Trophoblast cell (in vitro differentiated cells and primary cell): ENCODE measurements around the gene TSPAN5.

Source experiments
- DNase-seq, 2 donors: peaks; one replicate each; pipeline ENCODE4 v3.0.0-alpha.2; 2016
- H2AFZ ChIP-seq: 2 replicates; pipeline ENCODE4 v1.6.1; 2013; ENCODE audit warnings: low read length, moderate library complexity, mild to moderate bottlenecking; ENCODE audit not compliant: insufficient read depth, poor library complexity
- H2AK5ac ChIP-seq: 2 replicates; pipeline ENCODE4 v1.6.1; 2013; ENCODE audit warnings: mild to moderate bottlenecking, low read length
- H2BK120ac ChIP-seq: 2 replicates; pipeline ENCODE4 v1.6.1; 2013; ENCODE audit warnings: low read length, mild to moderate bottlenecking, moderate library complexity; ENCODE audit not compliant: insufficient read depth, poor library complexity
- H2BK12ac ChIP-seq: 2 replicates; pipeline ENCODE4 v1.6.1; 2013; ENCODE audit warnings: mild to moderate bottlenecking, low read length, moderate library complexity
- H2BK5ac ChIP-seq: 2 replicates; pipeline ENCODE4 v1.6.1; 2013; ENCODE audit warnings: low read length, low read depth, moderate library complexity, mild to moderate bottlenecking; ENCODE audit not compliant: poor library complexity
- H3K14ac ChIP-seq: 2 replicates; pipeline ENCODE4 v1.6.1; 2013; ENCODE audit warnings: mild to moderate bottlenecking, low read length
- H3K18ac ChIP-seq: 2 replicates; pipeline ENCODE4 v1.6.1; 2013; ENCODE audit warnings: mild to moderate bottlenecking, low read length
- H3K23ac ChIP-seq: 2 replicates; pipeline ENCODE4 v1.6.1; 2013; ENCODE audit warnings: low read length
- H3K27ac ChIP-seq: 2 replicates; pipeline ENCODE4 v1.5.1; 2013; ENCODE audit warnings: low read depth, mild to moderate bottlenecking, inconsistent platforms, low read length, moderate library complexity
- H3K27me3 ChIP-seq: 2 replicates; pipeline ENCODE4 v1.6.1; 2013; ENCODE audit warnings: inconsistent platforms, mild to moderate bottlenecking, low read length, moderate library complexity; ENCODE audit not compliant: insufficient read depth
- H3K36me3 ChIP-seq, 2 experiments: 1 replicate in 1 of 2; 2 replicates in 1 of 2; pipeline ENCODE4 v1.6.1; 2013; ENCODE audit warnings: low read length in 2 of 2, mild to moderate bottlenecking in 2 of 2, moderate library complexity in 1 of 2; ENCODE audit not compliant: insufficient read depth in 2 of 2, control insufficient read depth in 1 of 2
- H3K4ac ChIP-seq: 2 replicates; pipeline ENCODE4 v1.6.1; 2013; ENCODE audit warnings: low read depth, mild to moderate bottlenecking, low read length, moderate library complexity
- H3K4me1 ChIP-seq, 2 experiments: 1 replicate in 1 of 2; 2 replicates in 1 of 2; pipeline ENCODE4 v1.6.1; 2013; ENCODE audit warnings: low read length in 2 of 2, mild to moderate bottlenecking in 2 of 2, moderate library complexity in 1 of 2; ENCODE audit not compliant: insufficient read depth in 2 of 2, control insufficient read depth in 1 of 2
- H3K4me2 ChIP-seq: 2 replicates; pipeline ENCODE4 v1.6.1; 2013; ENCODE audit warnings: inconsistent platforms, mild to moderate bottlenecking, low read length, moderate library complexity
- H3K4me3 ChIP-seq: 2 replicates; pipeline ENCODE4 v1.5.1; 2013; ENCODE audit warnings: mild to moderate bottlenecking, low read depth, low read length, inconsistent platforms
- H3K79me1 ChIP-seq: one replicate; pipeline ENCODE4 v1.6.1; 2013; ENCODE audit warnings: low read length
- H3K79me2 ChIP-seq: 2 replicates; pipeline ENCODE4 v1.6.1; 2013; ENCODE audit warnings: low read length, mild to moderate bottlenecking; ENCODE audit not compliant: control insufficient read depth, insufficient read depth, poor library complexity
- H3K9ac ChIP-seq: 2 replicates; pipeline ENCODE4 v1.6.1; 2013; ENCODE audit warnings: mild to moderate bottlenecking, low read length
- H3K9me3 ChIP-seq: 2 replicates; pipeline ENCODE4 v1.6.1; 2013; ENCODE audit warnings: low read depth, mild to moderate bottlenecking, control low read depth, inconsistent platforms, low read length; ENCODE audit not compliant: insufficient read depth
- H4K12ac ChIP-seq: 2 replicates; pipeline ENCODE4 v1.6.1; 2013; ENCODE audit warnings: low read depth, mild to moderate bottlenecking, low read length, moderate library complexity
- H4K8ac ChIP-seq: 2 replicates; pipeline ENCODE4 v1.6.1; 2013; ENCODE audit warnings: low read depth, mild to moderate bottlenecking, low read length, moderate library complexity
- H4K91ac ChIP-seq: one replicate; pipeline ENCODE4 v1.6.1; 2013; ENCODE audit warnings: low read depth, mild to moderate bottlenecking, low read length, moderate library complexity
- WGBS: extraction: QIAGEN DNeasy Blood & Tissue Kit; methylation state at CpG from one replicate; pipeline ENCODE4 v1.1.7; 2013; ENCODE audit warnings: missing lambda C conversion rate; ENCODE audit not compliant: insufficient read length, insufficient coverage; ENCODE audit errors: extremely low coverage; 5-methylcytosine and 5-hydroxymethylcytosine counted together

TSPAN5 gene

DNA sequence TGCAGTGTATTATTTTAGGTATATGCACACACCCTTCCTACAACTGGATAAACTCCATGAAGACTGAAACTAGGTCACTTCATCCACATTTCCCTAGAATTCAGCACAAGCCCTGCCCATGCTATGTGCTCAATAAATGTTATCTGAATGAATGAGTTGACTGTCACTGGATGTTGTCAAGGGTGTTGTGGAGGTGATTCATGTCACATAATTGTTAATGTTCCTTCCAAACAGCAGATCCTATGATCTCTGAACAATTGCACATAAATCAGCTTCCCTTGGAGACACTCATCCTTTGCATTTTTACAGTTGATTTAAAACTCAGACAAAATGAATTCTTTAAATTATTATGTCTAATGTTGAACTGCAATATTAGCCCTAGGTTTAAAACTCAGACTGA is 154.7 kb downstream of the TSPAN5 start:
- H3K4me3 ChIP-seq, result no peak overlapping the region
- H3K27me3 ChIP-seq, result no peaks in the 10 kb centered on the region
- no peak overlapping the region for H3K4ac ChIP-seq
- H3K9me3 ChIP-seq, result no peaks in the 10 kb centered on the region
- H3K23ac ChIP-seq, result no peak overlapping the region
- H2BK120ac ChIP-seq, result no peak overlapping the region
- no peak overlapping the region for H2AFZ ChIP-seq
- H3K4me2 ChIP-seq, result no peak overlapping the region
- no peak overlapping the region for H3K9ac ChIP-seq
- no peak overlapping the region for H3K14ac ChIP-seq
- no peaks in the 10 kb centered on the region for H3K36me3 ChIP-seq
- H4K8ac ChIP-seq, result no peak overlapping the region
- H2BK12ac ChIP-seq, result no peak overlapping the region
- H3K18ac ChIP-seq, result no peak overlapping the region
- no peak overlapping the region for H2BK5ac ChIP-seq
- no peak overlapping the region for H4K91ac ChIP-seq
- H3K79me1 ChIP-seq, result no peaks in the 10 kb centered on the region
- H3K79me2 ChIP-seq, result peaks cover 1% of the 10 kb centered on the region
- H2AK5ac ChIP-seq, result no peak overlapping the region
- peak in 1 of 2 donors; percentile 24 for DNase-seq
- H3K4me1 ChIP-seq, result no peaks in the 10 kb centered on the region
- H3K27ac ChIP-seq, result no peak overlapping the region
- no peak overlapping the region for H4K12ac ChIP-seq

DNA sequence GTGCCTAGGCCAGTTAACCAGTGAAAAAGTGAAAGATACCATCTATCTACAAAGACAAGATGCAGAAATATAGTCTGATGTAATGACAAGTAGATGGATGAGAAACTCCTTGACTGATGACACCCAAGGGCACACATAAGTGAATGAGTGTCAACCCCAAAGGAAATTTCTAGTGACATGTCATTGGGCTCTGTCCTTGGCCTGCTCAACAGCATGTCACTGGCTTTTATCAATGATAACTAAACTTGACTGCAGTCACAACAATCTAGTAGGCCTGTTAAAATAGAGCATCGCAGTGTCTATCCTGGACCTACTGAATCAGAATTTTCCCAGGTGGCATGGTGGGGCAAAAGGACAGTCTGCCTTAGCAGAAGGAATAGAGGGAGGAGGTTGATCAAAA is 155.8 kb downstream of the TSPAN5 start:
- H4K8ac ChIP-seq, result no peak overlapping the region
- H3K4ac ChIP-seq, result no peak overlapping the region
- H3K79me2 ChIP-seq, result no peaks in the 10 kb centered on the region
- no peaks in the 10 kb centered on the region for H3K79me1 ChIP-seq
- H3K9me3 ChIP-seq, result no peaks in the 10 kb centered on the region
- no peak overlapping the region for H3K23ac ChIP-seq
- H2BK120ac ChIP-seq, result no peak overlapping the region
- H4K91ac ChIP-seq, result no peak overlapping the region
- DNase-seq, result no peak
- no peak overlapping the region for H3K4me3 ChIP-seq
- H3K4me2 ChIP-seq, result no peak overlapping the region
- peaks cover 0 to 2% of the 10 kb centered on the region in 2 experiments for H3K36me3 ChIP-seq
- H3K18ac ChIP-seq, result no peak overlapping the region
- H3K27me3 ChIP-seq, result no peaks in the 10 kb centered on the region
- H2AK5ac ChIP-seq, result no peak overlapping the region
- H3K4me1 ChIP-seq, result no peaks in the 10 kb centered on the region
- H4K12ac ChIP-seq, result no peak overlapping the region
- no peak overlapping the region for H2AFZ ChIP-seq
- H2BK5ac ChIP-seq, result no peak overlapping the region
- H3K14ac ChIP-seq, result no peak overlapping the region
- WGBS, result no CpG with 5 or more reads among the region's 1 CpG
- H3K9ac ChIP-seq, result no peak overlapping the region
- no peak overlapping the region for H2BK12ac ChIP-seq
- H3K27ac ChIP-seq, result no peak overlapping the region

DNA sequence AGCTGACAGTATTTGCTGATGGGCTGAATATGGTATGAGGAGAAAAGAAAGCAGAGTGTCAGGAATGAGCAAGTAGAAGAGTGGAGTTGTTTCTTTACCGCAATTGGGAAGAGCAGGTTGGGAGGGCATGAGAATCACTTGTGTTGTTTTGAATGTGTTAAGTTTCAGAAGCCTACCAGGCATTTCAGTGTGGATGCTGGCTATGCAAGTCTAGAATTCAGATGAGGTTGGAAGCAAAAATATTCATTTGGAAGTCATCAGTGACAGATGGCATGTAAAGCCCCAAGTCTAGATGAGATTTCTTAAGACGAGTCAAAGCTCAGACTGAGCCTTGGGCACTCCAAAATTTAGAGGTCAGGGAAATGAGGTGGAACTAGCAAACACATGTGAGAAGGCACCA is 156.4 kb downstream of the TSPAN5 start:
- Histone ChIP-seq H2AFZ (no peak overlapping the region), H3K27ac (no peak overlapping the region), H4K91ac (no peak overlapping the region), H3K79me1 (no peaks in the 10 kb centered on the region), H4K12ac (no peak overlapping the region), H2BK12ac (no peak overlapping the region), H3K36me3 (peaks cover 0 to 2% of the 10 kb centered on the region in 2 experiments), H3K4me3 (no peak overlapping the region), H4K8ac (no peak overlapping the region), H3K79me2 (no peaks in the 10 kb centered on the region), H2BK120ac (no peak overlapping the region), H2BK5ac (no peak overlapping the region), H3K27me3 (no peaks in the 10 kb centered on the region), H3K23ac (no peak overlapping the region), H2AK5ac (no peak overlapping the region), H3K4ac (no peak overlapping the region), H3K14ac (no peak overlapping the region), H3K9ac (no peak overlapping the region), H3K4me1 (no peaks in the 10 kb centered on the region), H3K18ac (no peak overlapping the region), H3K4me2 (no peak overlapping the region), H3K9me3 (no peaks in the 10 kb centered on the region)
- DNase-seq, result no peak
- WGBS, result no CpG with 5 or more reads among the region's 2 CpGs

DNA sequence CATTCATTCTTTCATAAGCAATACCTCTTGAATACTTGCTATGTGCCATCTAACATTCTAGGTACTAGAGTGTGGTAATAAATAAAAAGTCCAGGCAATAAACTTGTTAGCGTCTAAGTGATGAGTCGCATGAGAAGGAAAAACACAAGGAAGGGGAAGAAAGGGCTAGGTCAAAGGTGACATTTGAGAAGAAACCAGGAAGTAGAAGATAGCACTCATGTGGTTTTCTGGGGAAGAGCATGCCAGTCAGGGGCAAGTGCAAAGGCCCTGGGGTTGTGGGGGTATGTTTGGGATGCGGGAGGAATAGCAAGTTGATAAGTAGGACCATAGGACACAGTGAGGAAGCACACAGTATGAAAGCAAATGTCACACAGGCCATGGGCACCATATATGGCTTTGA is 157.0 kb downstream of the TSPAN5 start:
- no peak overlapping the region for H2AK5ac ChIP-seq
- no peak overlapping the region for H3K9ac ChIP-seq
- no peak overlapping the region for H2BK12ac ChIP-seq
- no peak overlapping the region for H4K12ac ChIP-seq
- no peak overlapping the region for H2BK5ac ChIP-seq
- no peak overlapping the region for H3K27ac ChIP-seq
- no peaks in the 10 kb centered on the region for H3K79me1 ChIP-seq
- no peaks in the 10 kb centered on the region for H3K79me2 ChIP-seq
- H3K4me2 ChIP-seq, result no peak overlapping the region
- no peak overlapping the region for H3K14ac ChIP-seq
- H3K18ac ChIP-seq, result no peak overlapping the region
- H4K8ac ChIP-seq, result no peak overlapping the region
- no peaks in the 10 kb centered on the region for H3K4me1 ChIP-seq
- no peak for DNase-seq
- H3K4me3 ChIP-seq, result no peak overlapping the region
- peaks cover 0 to 2% of the 10 kb centered on the region in 2 experiments for H3K36me3 ChIP-seq
- no peak overlapping the region for H2BK120ac ChIP-seq
- no peaks in the 10 kb centered on the region for H3K27me3 ChIP-seq
- H3K9me3 ChIP-seq, result no peaks in the 10 kb centered on the region
- H2AFZ ChIP-seq, result no peak overlapping the region
- H4K91ac ChIP-seq, result no peak overlapping the region
- H3K4ac ChIP-seq, result no peak overlapping the region
- no peak overlapping the region for H3K23ac ChIP-seq
- no CpG with 5 or more reads among the region's 3 CpGs for WGBS
